ENCODE measurements around the gene ATP5F1E. TPM values are rescaled to one million over a fixed set of nuclear protein-coding genes. Genes with fewer than 3 reads are reported as not detected.

ATP5F1E gene
- total and polyA plus RNA-seq, 2 donors from 2014 or later, result 67.7 to 251 TPM

- DNase-seq, result no peak
- intact Hi-C loops (cut with DNase I), result no loop called here
- H3K4me3 ChIP-seq (ENCODE audit: low read length in 3 of 3), result no peak overlapping the region
- no peaks in the 10 kb centered on the region for H3K9me3 ChIP-seq (ENCODE audit: control insufficient read depth in 2 of 3, insufficient read depth in 1 of 3, low read length in 3 of 3)
- peaks cover 2 to 11% (median 7%) of the 10 kb centered on the region in 3 donors for H3K4me1 ChIP-seq (ENCODE audit: control insufficient read depth in 2 of 3, insufficient read depth in 2 of 3, low read depth in 1 of 3, low read length in 3 of 3)
- H3K36me3 ChIP-seq (ENCODE audit: control insufficient read depth in 2 of 3, insufficient read depth in 3 of 3, low read length in 3 of 3), result no peaks in the 10 kb centered on the region
- no peak overlapping the region for H3K27ac ChIP-seq (ENCODE audit: low read depth in 2 of 2, low read length in 2 of 2)
- H3K9ac ChIP-seq (ENCODE audit: low read length in 3 of 3), result no peak overlapping the region
- no peak for FAIRE-seq
- no peaks in the 10 kb centered on the region for H3K27me3 ChIP-seq (ENCODE audit: control insufficient read depth, insufficient read depth, low read length)
- TF ChIP-seq CTCF (IDR thresholded peaks at IDR 0.05; ENCODE audit: borderline replicate concordance, extremely low read depth, insufficient read depth), result no peak
These were observed 12.2 kb upstream of the ATP5F1E start for GRCh38 chr20:59044295-59044694.

- DNase-seq, result no peak
- FAIRE-seq, result no peak
- intact Hi-C loops (cut with DNase I), result no loop called here
These were observed 11.6 kb upstream of the ATP5F1E start for GRCh38 chr20:59043698-59044097.

GRCh38 chr20:59042796-59043631 lies 10.9 kb upstream of the ATP5F1E start:
- peak overlapping the region in 2 of 3 donors; percentile 50 to 60 for H3K9ac ChIP-seq (ENCODE audit: low read length in 3 of 3)
- peaks cover 2 to 11% (median 7%) of the 10 kb centered on the region in 3 donors for H3K4me1 ChIP-seq (ENCODE audit: control insufficient read depth in 2 of 3, insufficient read depth in 2 of 3, low read depth in 1 of 3, low read length in 3 of 3)
- no peak for TF ChIP-seq CTCF (IDR thresholded peaks at IDR 0.05; ENCODE audit: borderline replicate concordance, extremely low read depth, insufficient read depth)
- no peaks in the 10 kb centered on the region for H3K9me3 ChIP-seq (ENCODE audit: control insufficient read depth in 2 of 3, insufficient read depth in 1 of 3, low read length in 3 of 3)
- peak overlapping the region; percentile 6 to 81 for H3K27ac ChIP-seq (ENCODE audit: low read depth in 2 of 2, low read length in 2 of 2)
- no peaks in the 10 kb centered on the region for H3K27me3 ChIP-seq (ENCODE audit: control insufficient read depth, insufficient read depth, low read length)
- peak overlapping the region; percentile 66 to 89 (median 70) for H3K4me3 ChIP-seq (ENCODE audit: low read length in 3 of 3)
- H3K36me3 ChIP-seq (ENCODE audit: control insufficient read depth in 2 of 3, insufficient read depth in 3 of 3, low read length in 3 of 3), result no peaks in the 10 kb centered on the region
- DNase-seq, result peak; percentile 93 to 98 (median 95)
- no peak for FAIRE-seq
- intact Hi-C loops (cut with DNase I), result no loop called here

More at GRCh38 chr20:59043698-59044097, 11.6 kb upstream of the ATP5F1E start:
- no peak for TF ChIP-seq CTCF (IDR thresholded peaks at IDR 0.05; ENCODE audit: borderline replicate concordance, extremely low read depth, insufficient read depth)
- Histone ChIP-seq H3K27ac (ENCODE audit: low read depth in 2 of 2, low read length in 2 of 2) (no peak overlapping the region), H3K36me3 (ENCODE audit: control insufficient read depth in 2 of 3, insufficient read depth in 3 of 3, low read length in 3 of 3) (no peaks in the 10 kb centered on the region), H3K27me3 (ENCODE audit: control insufficient read depth, insufficient read depth, low read length) (no peaks in the 10 kb centered on the region), H3K4me3 (ENCODE audit: low read length in 3 of 3) (no peak overlapping the region), H3K4me1 (ENCODE audit: control insufficient read depth in 2 of 3, insufficient read depth in 2 of 3, low read depth in 1 of 3, low read length in 3 of 3) (peaks cover 2 to 11% (median 7%) of the 10 kb centered on the region in 3 donors), H3K9ac (ENCODE audit: low read length in 3 of 3) (no peak overlapping the region), H3K9me3 (ENCODE audit: control insufficient read depth in 2 of 3, insufficient read depth in 1 of 3, low read length in 3 of 3) (no peaks in the 10 kb centered on the region)
